Activated CD4-positive, alpha-beta T cell treated with anti-CD3 and anti-CD28 coated beads, Interleukin-2, amount 50 U/mL, for 4 hours (primary cell): ENCODE measurements around the gene TADA2A.
A peak's percentile ranks its signal among the peaks of the same experiment; 100 is the strongest.

ENCODE experiments used
- DNase-seq, 2 experiments: peaks; one replicate each; pipeline ENCODE4 v3.0.0-alpha.2; 2020

The TADA2A gene

DNA sequence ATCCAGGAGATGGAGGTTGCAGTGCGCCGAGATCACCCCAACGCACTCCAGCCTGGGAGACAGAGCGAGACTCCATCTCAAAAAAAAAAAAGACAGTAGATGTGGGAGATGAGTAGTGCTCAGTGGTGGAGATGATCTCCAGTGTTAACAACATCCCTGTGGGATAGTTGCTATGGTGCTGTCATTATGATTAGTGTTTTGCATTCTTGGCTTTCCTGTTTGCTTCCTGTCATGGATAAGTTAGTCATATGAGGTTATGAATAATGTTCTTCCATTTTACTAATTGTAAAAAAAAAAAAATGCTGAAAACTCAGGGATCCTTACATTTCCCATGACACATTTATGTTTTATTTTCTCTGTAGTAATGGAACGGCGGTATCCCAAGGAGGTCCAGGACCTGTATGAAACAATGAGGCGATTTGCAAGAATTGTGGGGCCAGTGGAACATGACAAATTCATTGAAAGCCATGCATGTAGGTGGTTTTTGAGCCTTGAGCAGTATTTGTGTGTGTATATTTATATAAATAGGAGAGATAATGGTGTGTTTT lies 58.5 kb downstream of the TADA2A start:
- DNase-seq = no peak

DNA sequence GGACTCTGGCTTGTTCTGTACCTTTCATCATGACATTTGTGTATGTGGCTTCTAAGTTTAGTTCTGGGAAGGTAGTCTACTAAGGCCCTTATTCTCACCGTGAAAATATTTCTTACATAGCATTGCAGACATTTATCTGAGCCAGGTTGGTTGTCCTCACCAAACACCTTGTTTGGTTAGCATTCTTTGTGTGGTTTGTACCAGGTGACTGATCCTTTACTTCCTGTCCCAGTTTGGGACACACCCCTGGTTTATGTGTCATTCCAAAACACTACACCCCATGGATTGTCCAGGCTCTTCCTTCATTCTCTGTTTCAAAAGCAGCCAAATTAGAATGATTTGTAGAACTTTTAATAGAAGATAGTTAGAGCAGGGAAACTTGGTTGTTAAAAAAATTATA lies 59.8 kb downstream of the TADA2A start:
- no peak for DNase-seq

DNA sequence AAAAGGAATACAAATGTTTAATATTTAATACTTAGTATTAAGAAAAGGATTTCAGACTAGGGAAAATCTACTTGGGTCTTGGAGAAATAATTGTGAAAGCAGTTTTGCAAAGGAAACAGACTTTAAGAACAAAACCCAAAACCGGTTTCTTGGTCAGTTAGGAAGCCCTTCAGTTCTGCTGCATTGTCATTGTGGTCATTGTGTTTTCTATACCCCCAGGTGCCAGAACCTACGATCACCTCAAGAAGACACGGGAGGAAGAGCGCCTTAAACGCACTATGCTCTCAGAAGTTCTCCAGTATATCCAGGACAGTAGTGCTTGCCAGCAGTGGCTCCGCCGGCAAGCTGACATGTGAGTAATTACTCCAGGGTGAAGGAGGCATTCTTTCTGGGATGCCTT lies 63.5 kb downstream of the TADA2A start:
- DNase-seq = no peak

DNA sequence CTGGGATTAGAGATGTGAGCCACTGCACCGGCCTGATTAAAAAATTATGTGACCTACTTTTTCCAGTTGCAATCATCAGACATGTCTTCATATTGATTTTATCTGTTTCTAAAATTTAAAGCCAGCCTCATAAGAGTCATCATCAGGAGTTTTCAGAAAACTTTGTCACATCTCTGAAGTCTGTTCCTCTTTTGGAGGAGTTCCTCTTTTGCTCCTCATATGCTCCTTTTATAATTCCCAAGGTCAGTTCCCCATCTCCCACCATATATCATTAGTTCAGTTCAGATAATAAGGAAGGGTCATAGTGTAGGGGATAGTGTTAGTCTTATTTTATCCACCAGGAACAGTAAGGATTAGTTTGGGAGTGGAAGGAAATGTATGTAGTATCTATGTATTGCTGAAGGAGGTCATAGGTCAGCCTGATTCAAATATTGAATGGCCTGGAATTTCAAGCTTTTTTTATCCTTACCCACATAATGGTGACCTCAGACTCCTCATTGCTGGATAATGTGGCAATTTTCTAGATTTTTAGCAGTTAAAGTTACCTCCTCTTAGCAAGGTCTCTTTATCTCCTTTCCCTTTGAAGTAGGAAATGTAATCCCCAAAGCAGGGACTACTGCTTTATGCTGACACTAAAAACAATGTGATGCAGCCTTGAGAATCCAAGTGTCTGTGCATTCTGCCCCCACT lies 69.2 kb downstream of the TADA2A start:
- no peak for DNase-seq

DNA sequence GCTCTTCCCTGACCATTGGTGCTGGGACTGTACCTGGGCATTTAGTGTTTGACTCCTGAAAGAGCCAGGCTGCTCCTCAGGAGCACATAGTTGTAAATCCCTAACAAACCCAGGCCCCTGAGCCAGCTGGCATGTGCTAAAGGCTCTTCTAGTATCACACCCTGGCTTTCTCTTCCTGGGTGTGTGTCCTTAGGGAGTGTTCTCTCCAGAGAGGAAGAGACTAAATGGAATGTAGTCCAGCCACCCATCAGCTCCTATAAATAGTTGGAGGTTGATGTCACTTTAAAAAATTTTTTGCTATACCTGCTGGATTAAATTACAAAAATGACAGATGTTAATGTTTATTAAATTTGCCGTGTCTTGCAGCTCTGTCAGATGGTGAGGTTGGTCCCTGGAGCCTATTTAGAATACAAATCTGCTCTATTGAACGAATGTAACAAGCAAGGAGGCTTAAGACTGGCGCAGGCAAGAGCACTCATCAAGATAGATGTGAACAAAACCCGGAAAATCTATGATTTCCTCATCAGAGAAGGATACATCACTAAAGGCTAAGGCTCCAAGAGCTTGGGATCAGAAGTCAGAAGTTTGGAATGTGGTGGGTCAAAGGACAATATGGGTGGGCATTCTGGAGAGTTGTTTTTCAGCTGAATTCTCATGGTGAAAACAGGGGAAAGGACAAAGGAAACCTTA lies 69.9 kb downstream of the TADA2A start:
- DNase-seq = no peak

DNA sequence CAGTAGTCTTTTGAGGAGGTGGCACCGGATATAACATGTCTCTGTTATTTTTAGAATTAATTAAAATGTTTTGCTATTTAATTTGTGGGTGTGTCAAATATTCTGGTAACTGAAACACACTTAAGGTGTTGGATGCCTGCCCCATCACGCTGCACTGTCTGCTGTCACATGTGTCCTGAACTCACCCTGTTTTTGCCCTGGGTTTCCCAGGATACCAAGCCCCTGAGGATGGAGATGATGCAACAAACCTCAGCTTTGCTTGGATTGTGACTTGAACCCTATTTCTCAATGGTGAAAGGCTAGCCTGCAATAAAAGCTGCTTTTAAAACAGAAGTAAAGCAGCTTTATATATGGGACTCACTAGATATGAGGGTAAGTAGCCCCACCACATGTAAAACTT lies 71.5 kb downstream of the TADA2A start:
- no peak for DNase-seq

DNA sequence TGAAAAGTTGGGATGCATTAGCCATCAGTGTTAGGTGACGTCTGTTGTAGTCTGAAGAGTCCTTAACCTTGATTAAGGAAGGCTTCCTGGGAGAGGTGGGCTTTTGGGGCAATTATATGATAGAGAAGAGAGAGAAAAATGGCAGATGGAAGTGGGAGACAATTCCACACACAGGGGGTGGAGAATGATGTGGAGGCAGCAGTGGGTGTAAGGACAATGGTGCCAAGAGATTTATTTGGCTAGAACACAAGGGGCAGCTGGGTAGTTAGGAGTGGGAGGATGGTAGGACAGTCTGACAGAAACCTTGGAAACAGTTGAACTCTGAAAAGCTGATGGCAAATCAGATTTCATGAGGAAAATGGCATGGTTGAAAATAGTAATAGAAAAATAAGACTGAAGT lies 72.3 kb downstream of the TADA2A start:
- DNase-seq = no peak

DNA sequence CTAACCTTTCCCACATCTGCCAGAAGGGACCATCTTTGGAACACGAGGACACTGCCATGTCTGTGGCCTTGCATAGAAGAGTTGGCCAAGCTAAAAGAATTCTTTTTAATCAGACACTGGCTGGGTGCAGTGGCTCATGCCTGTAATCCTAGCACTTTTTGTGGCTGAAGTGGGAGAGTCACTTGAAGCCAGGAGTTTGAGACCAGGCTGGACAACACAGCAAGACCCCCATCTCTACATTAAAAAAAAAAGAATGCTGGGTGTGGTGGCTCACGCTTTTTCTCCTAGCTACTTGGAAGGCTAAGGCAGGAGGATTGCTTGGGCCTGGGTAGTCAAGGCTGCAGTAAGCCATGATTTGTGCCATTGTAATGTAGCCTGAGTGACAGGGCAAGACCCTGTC lies 73.7 kb downstream of the TADA2A start:
- DNase-seq = no peak

DNA sequence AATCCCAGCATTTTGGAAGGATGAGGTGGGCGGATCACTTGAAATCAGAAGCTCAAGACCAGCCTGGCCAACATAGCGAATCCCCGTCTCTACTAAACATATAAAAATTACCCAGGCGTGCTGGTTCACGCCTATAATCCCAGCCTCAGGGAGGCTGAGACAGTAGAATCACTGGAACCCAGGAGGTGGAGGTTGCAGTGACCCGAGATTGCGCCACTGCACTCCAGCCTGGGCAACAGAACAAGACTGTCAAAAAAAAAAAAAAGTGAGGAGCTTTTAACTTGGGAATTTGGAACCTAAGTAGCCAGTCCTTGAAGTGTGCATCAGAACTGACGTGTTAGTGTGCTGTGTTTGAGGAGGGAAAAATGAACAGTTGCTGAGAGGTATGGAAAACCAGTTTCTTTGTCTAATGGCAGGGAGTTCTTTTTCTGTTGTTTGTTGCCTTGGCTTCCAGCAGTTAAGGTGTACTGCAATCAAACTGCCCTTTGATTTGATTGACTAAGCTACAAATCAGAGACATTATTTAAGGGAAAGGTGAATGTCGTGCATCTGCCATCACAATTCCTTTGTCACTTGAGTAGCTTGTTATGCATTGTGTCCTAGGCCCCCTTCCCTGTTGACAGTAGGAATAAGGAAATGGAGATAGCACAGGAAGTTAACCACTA lies 74.4 kb downstream of the TADA2A start:
- no peak for DNase-seq

DNA sequence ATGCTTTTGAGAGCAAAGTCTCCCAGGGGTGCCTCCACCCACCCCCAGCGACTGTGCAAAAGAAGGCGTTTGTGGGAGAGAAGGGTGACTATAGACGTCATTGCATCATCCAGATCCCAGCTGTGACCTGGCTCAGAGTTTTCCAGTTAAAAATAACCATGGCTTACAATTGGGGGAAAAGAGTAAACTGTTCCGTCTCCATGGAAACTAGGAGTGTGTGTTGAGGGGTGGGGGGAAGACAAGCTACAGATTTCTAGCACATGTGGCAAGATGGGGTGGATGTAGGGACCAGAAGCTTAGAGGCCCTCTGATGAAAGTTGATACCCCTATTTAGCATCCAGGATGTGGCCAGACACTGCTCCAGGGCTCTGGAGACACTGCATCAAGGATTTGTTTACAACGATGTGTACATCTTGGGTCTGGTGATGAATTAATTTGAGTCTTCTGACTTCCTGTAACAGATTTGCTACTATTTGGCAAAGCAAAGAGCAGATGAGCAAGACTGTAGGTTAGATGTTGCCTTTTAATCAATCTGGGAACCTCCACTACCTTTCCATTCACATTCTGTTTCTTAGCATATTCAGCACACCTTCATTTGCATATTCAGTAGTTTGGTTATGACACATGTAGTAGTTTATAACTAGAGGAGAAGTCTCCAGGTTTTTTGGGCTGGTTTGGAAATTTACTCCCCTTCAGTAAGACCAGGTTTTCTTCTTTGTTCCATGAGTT lies 76.8 kb downstream of the TADA2A start:
- DNase-seq = no peak

DNA sequence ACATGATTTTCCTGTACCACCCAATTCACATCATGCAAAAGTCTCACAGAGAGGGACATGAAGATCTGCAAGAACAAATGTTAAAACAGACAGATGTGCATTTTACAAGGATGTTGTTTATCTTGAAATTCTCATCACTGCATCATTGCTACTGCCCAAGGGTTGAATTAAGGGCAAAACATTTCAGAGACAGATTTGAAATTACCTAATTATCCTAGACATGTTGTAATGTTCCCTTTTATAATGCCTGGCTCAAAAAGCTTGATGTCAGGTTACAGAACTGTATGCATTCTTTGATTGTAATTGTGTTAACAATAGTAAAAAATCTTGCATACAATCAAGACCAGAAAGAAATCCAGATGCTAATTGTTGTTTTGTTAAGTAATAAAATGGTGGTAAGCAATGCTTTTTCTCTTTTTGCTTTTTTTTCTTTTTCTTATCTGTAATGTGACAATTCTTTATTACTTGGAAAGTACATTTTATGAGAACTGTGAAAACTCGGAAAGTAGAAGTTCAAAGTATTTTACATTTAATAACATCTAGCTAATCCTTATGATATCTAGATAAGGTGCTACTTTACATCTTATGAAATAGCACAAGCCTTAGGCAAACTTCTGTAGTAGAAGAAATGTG lies 79.4 kb downstream of the TADA2A start:
- DNase-seq = no peak

DNA sequence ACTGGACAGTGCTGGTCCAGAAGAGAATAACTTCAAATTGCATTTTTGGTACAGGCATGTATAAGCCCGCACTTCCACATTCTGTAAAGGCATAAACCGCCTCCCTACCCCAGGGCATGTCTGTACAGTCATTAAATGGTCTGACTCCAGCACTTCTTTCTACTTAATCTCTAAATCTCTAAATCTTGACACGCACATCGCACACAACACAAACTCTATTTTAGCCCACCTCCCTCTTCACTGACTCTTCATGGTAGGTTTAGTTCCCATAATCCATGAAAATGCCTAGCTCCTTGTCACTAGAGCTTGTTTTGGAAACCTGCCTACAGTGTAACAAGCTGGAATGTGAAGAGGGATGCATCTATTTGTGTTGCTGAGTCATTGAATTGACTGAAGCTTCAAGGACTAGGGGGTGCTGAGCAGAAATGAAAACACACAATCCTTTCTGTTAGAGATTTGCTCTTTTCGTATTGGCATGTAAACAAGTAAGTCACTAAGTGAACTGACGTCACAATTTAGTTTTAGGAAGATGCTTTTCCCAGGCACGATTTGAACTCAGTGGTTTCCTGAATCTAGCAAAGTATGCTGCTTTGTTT lies 81.4 kb downstream of the TADA2A start:
- DNase-seq = no peak

DNA sequence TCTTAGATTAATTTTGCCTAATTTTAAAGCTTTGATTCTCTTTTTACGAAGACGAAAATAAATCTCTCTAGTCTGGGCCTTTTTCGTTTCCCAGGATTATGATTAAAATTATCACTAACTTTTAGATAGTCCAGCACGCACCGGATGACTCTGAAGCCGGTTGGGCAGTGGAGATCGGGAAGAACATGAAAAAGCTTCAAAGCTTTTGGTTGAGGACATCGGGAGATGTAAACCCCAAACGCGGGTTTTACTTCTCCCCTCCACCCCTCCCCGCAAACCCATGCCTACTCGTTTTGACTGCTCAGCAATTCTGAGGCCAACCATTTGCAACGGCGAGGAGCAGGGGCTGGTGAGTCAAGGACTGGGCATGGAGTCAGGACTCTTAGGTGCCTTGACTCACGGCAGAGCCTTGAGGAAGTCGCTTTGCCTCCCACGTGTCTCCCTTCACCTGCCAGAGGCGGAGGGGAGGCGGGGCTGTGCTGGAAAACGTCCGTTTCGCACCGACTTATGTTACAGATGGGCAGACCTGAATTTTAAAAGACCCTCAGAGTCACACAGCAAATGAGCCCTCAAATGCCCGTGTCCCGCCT lies 82.0 kb downstream of the TADA2A start:
- DNase-seq = peak; percentile 73

DNA sequence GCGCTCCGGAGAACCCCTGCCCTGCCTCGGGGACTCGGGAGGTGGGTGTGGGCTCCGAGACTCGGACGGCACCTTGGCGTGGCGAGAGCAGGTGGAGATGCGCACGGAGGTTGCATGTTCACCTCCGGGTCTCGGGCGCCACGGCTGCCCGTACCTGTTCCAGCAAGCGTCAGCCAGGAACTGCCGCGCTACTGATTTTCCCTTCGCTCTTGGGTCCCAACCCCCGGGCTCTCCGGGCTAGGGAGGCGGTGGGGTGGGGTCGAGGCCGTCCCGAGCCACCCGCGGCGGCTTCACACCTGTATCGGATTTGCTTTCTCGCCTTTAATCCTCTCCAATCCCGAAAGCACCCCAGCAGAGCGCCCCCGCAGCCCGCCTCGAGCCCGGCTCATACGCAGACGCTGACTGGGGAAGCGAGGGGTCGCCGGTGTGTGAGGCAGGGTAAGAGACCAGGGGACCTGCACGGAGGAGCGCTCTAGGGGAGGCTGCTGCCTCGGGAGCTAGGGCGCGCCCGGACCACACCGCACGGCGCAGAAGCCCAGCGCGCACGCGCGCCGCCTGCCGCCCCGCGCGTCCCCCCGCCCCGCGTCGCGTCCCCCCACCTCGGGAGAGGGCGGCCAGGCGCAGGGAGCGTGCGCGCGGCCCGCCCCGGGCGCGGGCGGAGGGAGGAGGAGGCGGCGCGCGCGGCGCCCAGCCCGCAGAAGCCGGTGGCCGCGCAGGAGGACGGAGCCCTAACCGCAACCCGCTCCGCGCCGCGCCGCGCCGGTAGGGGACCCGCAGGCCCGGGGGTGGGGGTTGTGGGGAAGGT lies 82.7 kb downstream of the TADA2A start, which contains the start of gene DUSP14:
TSS of gene DUSP14 (plus strand) at position 695 of the 805 bp plus-strand sequence. CDS start 22,382 bp downstream, outside the sequence.
- DNase-seq = peak; percentile 69 to 76

DNA sequence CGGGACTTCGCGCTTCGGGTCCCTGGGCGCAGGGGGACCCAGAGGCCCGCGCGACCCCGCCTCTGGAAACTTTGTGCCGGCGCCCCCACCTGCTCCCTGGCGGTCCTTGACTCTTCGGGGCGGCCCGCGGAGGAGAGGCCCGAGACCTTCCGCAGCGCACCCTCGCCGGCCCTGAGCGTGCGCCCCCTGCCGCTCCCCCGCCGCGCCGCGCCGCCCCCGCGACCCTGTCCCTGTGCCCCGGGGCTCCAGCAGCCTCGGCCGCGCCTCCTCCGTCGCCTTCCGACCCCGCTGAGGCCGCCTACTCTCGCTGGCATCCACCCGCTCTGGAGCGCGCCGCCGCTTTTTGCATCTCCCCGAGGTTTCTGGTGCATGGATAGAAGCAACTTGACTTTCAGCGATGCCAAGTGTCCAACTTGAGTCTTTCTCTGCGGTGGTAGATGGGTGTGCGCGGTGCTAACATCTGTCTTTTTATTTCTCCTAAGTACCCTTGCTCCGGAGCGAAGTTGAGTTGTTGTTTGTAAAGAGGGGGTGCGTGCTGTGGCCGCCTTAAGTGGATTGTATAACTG lies 83.4 kb downstream of the TADA2A start:
- DNase-seq = peak; percentile 70 to 75

DNA sequence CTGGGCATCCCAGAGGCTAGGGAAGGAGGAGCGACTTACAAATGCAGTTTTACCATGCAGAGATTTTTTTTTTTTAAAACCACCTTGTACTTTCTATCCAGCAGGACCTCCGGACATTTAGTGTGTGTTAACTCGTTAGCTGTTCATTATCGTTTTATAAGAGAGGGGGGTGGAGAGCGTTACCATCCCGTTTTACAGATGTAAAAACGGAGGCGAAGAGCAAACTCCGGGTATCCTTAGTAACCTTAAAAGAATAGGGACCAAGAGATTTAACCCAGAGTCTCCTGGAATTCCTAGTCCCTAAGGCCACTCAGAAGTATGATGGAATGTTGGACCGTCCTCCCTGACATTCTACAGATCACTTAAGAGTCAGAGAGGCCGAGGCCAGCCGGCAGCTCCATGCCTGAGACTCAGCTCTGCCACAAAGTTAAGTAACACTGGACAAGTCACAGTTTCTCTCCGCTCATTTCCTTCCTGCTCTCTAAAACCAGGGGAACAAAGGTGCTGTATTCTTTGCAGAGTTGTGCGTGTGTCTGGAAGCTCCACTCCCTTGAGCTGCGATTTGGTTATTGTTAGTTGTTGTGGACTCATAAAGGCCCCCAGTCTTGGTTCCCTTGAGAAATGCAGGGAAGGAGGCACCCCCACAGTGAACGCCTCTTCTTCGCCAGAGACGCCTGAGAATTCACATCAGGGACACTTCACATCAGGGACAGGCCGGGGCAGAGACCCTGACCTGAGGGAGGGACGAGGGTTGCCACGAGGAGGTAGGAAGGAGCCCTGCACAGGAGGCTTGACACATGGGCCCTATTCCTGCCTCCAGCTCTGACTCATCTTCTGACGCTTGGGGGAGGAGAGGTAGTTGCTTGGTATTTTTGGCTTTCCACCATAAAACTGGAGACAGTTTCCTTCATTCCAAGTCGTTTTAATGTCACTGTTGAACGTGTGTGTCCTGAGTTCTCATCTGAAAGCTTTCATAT lies 84.2 kb downstream of the TADA2A start:
- DNase-seq = no peak

DNA sequence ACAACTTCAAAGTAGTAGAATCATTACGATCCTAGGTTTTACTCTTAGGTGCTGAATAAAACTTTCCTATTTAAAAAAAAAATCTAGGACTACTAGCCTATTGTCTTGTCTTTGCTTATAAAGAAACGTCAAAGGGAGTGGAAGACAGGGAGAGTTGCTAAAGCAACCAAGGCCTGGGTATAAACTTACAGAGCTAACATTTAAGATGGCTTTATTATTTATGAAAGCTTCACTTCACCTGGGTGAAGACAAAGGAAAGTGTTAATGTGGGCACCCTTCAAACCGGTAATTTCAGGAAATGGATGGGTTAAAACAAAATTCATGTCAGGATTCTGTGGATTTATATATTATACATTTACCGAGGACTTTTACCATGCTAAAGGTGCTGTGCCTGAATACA lies 85.5 kb downstream of the TADA2A start:
- no peak for DNase-seq

DNA sequence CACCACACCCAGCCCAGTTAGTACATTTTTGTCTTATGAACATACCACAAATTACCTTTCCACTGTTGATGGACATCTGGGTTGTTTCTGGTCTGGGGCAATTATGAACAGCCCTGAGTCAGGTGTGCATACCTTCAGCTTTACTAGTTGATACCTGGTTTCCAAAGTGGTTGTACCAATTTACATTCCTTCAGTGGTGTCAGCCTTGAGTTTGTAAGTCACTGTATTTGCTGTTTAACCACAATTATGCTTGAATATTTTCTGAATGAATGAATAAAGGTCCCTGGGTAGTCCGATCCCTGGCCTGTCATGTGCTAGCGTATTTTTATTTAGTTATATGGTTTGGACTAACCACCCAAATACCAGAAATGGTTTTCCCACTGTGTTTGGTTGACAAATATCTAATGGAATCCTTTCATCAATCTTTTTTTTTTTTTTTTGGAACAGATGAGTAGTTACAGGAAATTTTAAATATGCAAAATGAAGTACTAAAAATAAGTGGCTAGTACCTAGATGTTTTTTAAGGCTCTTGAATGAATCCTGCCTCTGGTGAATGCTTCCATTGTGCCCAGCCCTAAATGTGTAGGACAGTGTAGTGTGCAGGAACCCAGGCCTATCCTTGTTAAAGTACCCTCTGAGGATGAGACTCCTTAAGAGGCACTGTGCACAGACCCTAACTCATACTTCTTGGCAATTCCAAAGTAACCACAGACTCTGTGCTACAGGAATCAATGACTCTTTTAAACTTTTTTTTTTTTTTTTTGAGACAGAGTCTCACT lies 86.8 kb downstream of the TADA2A start:
- no peak for DNase-seq
